SK-N-SH (cell line): ENCODE data around the gene TRPV5. TPM values are rescaled to one million over a fixed set of nuclear protein-coding genes. Genes with fewer than 3 reads are reported as not detected.

Experiments used
- CTCF ChIA-PET: fragments of 300-600, 350-600 bp; formaldehyde crosslinking; extraction: SDS; loops from one replicate; lab custom pipeline; 2021; lab: Yijun Ruan, JAX
- POLR2A ChIA-PET: fragments of 350-600 bp; sonication (Branson Sonifier 250); formaldehyde crosslinking; extraction: SDS; loops from one replicate; lab custom pipeline; 2020; ENCODE audit warnings: antibody characterized with exemption, inconsistent platforms; lab: Yijun Ruan, JAX
- DNase-seq: peaks from one replicate; pipeline ENCODE4 v3.0.0; 2012
- H2AFZ ChIP-seq: fragments of 200-600 bp; sonication (generic); 2 replicates; pipeline ENCODE4 v1.8.1; 2016; ENCODE audit warnings: antibody characterized with exemption, mild to moderate bottlenecking, low read depth
- H3F3A ChIP-seq: fragments of 200-600 bp; sonication (generic); replicated peaks from 2 replicates; pipeline ENCODE3; 2016; ENCODE audit warnings: antibody characterized with exemption, mild to moderate bottlenecking; ENCODE audit not compliant: insufficient read depth
- H3K27ac ChIP-seq, 2 experiments: fragments of 200-500 bp in 1 of 2; fragments of 200-600 bp in 1 of 2; sonication (Bioruptor generic) in 1 of 2; sonication (generic), shearing (Covaris generic) in 1 of 2; 2 replicates each; pipeline versions ENCODE4 v1.5.1 to v1.6.1; 2014 to 2016; ENCODE audit warnings: low read depth in 2 of 2, inconsistent platforms in 1 of 2, low read length in 1 of 2, mild to moderate bottlenecking in 1 of 2, mixed read lengths in 1 of 2
- H3K27me3 ChIP-seq: fragments of 200-600 bp; sonication (generic), shearing (Covaris generic); 2 replicates; pipeline ENCODE4 v1.6.1; 2016; ENCODE audit warnings: mixed run types; ENCODE audit not compliant: insufficient read depth
- H3K36me3 ChIP-seq, 2 experiments: fragments of 200-500 bp in 1 of 2; fragments of 200-600 bp in 1 of 2; sonication (Bioruptor generic) in 1 of 2; sonication (generic) in 1 of 2; replicated peaks in 1 of 2; 2 replicates each; pipeline versions ENCODE3 to v1.5.1; 2014 to 2016; ENCODE audit warnings: low read length in 1 of 2, mild to moderate bottlenecking in 1 of 2; ENCODE audit not compliant: insufficient read depth in 2 of 2, control insufficient read depth in 1 of 2
- H3K4me1 ChIP-seq, 2 experiments: fragments of 200-500 bp in 1 of 2; fragments of 200-600 bp in 1 of 2; sonication (Bioruptor generic) in 1 of 2; sonication (generic), shearing (Covaris generic) in 1 of 2; 2 replicates each; pipeline versions ENCODE4 v1.5.1 to v1.6.1; 2014 to 2016; ENCODE audit warnings: low read depth in 1 of 2, low read length in 1 of 2, mixed run types in 1 of 2; ENCODE audit not compliant: insufficient read depth in 2 of 2, control insufficient read depth in 1 of 2
- H3K4me2 ChIP-seq: fragments of 200-600 bp; sonication (generic), shearing (Covaris generic); 2 replicates; pipeline ENCODE4 v1.6.1; 2017; ENCODE audit warnings: mixed run types
- H3K4me3 ChIP-seq, 2 experiments: fragments of 200-500 bp in 1 of 2; fragments of 200-600 bp in 1 of 2; sonication (Bioruptor generic) in 1 of 2; sonication (generic), shearing (Covaris generic) in 1 of 2; 2 replicates each; pipeline versions ENCODE4 v1.5.1 to v1.8.1; 2014 to 2016; ENCODE audit warnings: low read depth in 2 of 2, inconsistent platforms in 1 of 2, low read length in 1 of 2, mild to moderate bottlenecking in 1 of 2, mixed read lengths in 1 of 2, moderate library complexity in 1 of 2
- H3K79me2 ChIP-seq: fragments of 200-600 bp; sonication (generic); 2 replicates; pipeline ENCODE4 v1.8.1; 2017; ENCODE audit warnings: mild to moderate bottlenecking; ENCODE audit not compliant: insufficient read depth
- H3K9ac ChIP-seq: fragments of 200-600 bp; sonication (generic); 2 replicates; pipeline ENCODE4 v1.6.1; 2017; ENCODE audit warnings: mixed run types
- H3K9me2 ChIP-seq: fragments of 200-600 bp; sonication (generic); 2 replicates; pipeline ENCODE4 v1.6.1; 2017; ENCODE audit warnings: mixed run types
- H3K9me3 ChIP-seq: fragments of 200-600 bp; sonication (generic); 2 replicates; pipeline ENCODE4 v1.6.1; 2017; ENCODE audit warnings: mixed run types, mild to moderate bottlenecking, moderate library complexity
- H4K20me1 ChIP-seq: fragments of 200-600 bp; sonication (generic); 2 replicates; pipeline ENCODE4 v1.6.1; 2017; ENCODE audit warnings: mild to moderate bottlenecking, mixed run types; ENCODE audit not compliant: insufficient read depth
- ELF1 ChIP-seq: IDR thresholded peaks from 2 replicates; pipeline ENCODE4 v1.4.0; 2012
- FOXJ3 ChIP-seq: sonication (generic); formaldehyde crosslinking; IDR thresholded peaks from 2 replicates; pipeline ENCODE4 v1.5.1; 2020; ENCODE audit warnings: mild to moderate bottlenecking, missing genetic modification reagents
- FOXM1 ChIP-seq: IDR thresholded peaks from 2 replicates; pipeline ENCODE4 v1.4.0; 2012; ENCODE audit warnings: low read depth, mild to moderate bottlenecking
- GABPA ChIP-seq: IDR thresholded peaks from 2 replicates; pipeline ENCODE4 v1.4.0; 2012; ENCODE audit warnings: low read depth, mild to moderate bottlenecking
- JUND ChIP-seq: IDR thresholded peaks from 2 replicates; pipeline ENCODE4 v1.4.0; 2012
- MEF2A ChIP-seq: IDR thresholded peaks from 2 replicates; pipeline ENCODE4 v1.4.0; 2012; ENCODE audit warnings: low read depth, borderline replicate concordance
- POLR2AphosphoS5 ChIP-seq: IDR thresholded peaks from 2 replicates; pipeline ENCODE4 v1.6.1; 2012; ENCODE audit warnings: low read depth, low read length
- RAD21 ChIP-seq: IDR thresholded peaks from 2 replicates; pipeline ENCODE4 v1.6.1; 2012; ENCODE audit warnings: mild to moderate bottlenecking, low read length
- RFX5 ChIP-seq: IDR thresholded peaks from 2 replicates; pipeline ENCODE4 v1.6.1; 2012; ENCODE audit warnings: mild to moderate bottlenecking, improper control_type of control experiment, low read length
- RXRA ChIP-seq: IDR thresholded peaks from 2 replicates; pipeline ENCODE4 v1.4.0; 2012; ENCODE audit warnings: low read depth, mild to moderate bottlenecking, borderline replicate concordance
- SIN3A ChIP-seq: IDR thresholded peaks from 2 replicates; pipeline ENCODE4 v1.6.1; 2012; ENCODE audit warnings: low read depth, mild to moderate bottlenecking, low read length, moderate library complexity, borderline replicate concordance
- TCF12 ChIP-seq: IDR thresholded peaks from 2 replicates; pipeline ENCODE4 v1.4.0; 2012
- TEAD4 ChIP-seq: IDR thresholded peaks from 2 replicates; pipeline ENCODE4 v1.4.0; 2012; ENCODE audit warnings: mild to moderate bottlenecking, borderline replicate concordance; ENCODE audit not compliant: insufficient read depth
- YY1 ChIP-seq: IDR thresholded peaks from 2 replicates; pipeline ENCODE4 v1.4.0; 2012; ENCODE audit warnings: low read depth, mild to moderate bottlenecking
- WGBS: methylation state at CpG from one replicate; pipeline ENCODE4 v1.1.6; 2017; ENCODE audit warnings: low lambda C conversion rate; 5-methylcytosine and 5-hydroxymethylcytosine counted together
- polyA plus RNA-seq, 3 experiments: library from polyadenylated mRNA; depleted of rRNA; stranded (reverse); fragments of >200 nt; gene quantifications; 2 replicates each; pipeline ENCODE4 v1.2.3, GENCODE V29; 2012
- TF ChIP-seq, protein P1 (sequence below): fragments of 150-350 bp; IDR thresholded peaks from 2 replicates; pipeline ENCODE4 v1.6.1; 2016; ENCODE audit warnings: mild to moderate bottlenecking, low read depth, low read length
- TF ChIP-seq, protein P2 (sequence below): IDR thresholded peaks from 2 replicates; pipeline ENCODE4; 2012
- TF ChIP-seq, protein P3 (sequence below): IDR thresholded peaks from 2 replicates; pipeline ENCODE4 v1.6.1; 2012; ENCODE audit warnings: mild to moderate bottlenecking, low read depth, low read length, moderate library complexity
- TF ChIP-seq, protein P4 (sequence below): fragments of 150-350 bp; IDR thresholded peaks from 2 replicates; pipeline ENCODE4 v1.6.1; 2017; ENCODE audit warnings: antibody characterized with exemption, low read length, low read depth, borderline replicate concordance
- TF ChIP-seq, protein P5 (sequence below): IDR thresholded peaks from 2 replicates; pipeline ENCODE4 v1.4.0; 2012; ENCODE audit warnings: low read depth, borderline replicate concordance

Gene TRPV5
- polyA plus RNA-seq, 1 of the 3 experiments (the other 2 are of a cell fraction), result not detected

DNA sequence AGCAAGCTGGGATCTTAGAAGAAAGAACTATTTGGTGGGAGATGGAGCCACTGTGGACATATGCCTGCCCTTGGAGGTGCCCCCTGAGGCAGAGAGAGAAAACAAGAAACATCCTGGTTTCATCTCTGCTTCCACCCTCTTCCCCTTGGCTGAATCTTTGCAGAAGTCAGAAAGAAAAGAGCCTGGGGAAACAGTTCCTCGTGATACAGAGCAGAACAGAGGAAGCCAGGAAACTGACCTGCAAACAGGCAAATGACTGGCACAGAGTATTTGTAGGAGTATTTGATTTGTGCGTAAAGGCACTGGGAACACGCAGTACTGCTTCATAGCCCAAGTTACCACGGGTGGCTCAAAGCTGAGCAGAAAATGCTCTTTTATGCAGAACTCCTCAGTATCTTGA is 35.6 kb upstream of the TRPV5 start:
- Histone ChIP-seq H3K4me3 (no peak overlapping the region), H3K27me3 (no peaks in the 10 kb centered on the region; the same call in 1 of the 2 replicates), H2AFZ (no peak overlapping the region), H3K9ac (no peak overlapping the region), H3K9me2 (no peaks in the 10 kb centered on the region), H3K4me1 (no peaks in the 10 kb centered on the region), H3F3A (no peaks in the 10 kb centered on the region), H3K79me2 (no peaks in the 10 kb centered on the region), H3K36me3 (no peaks in the 10 kb centered on the region), H3K27ac (no peak overlapping the region), H4K20me1 (no peaks in the 10 kb centered on the region), H3K9me3 (no peaks in the 10 kb centered on the region)
- CTCF ChIA-PET, result interaction anchor here (1.2 kb wide), 1 partner anchor 35 kb away, joined by 4 read pairs; no protein-coding TSS in a partner anchor
- DNase-seq, result no peak
- WGBS, result 4% methylated on average over 4 of the region's 4 CpGs
- TF ChIP-seq TEAD4, result no peak
- TF ChIP-seq FOXM1, result no peak
- TF ChIP-seq RAD21, result no peak
- TF ChIP-seq FOXJ3 (CRISPR knock-in tag), result no peak
- TF ChIP-seq POLR2AphosphoS5, result no peak
- no peak for TF ChIP-seq ELF1
- TF ChIP-seq GABPA, result no peak
- TF ChIP-seq, protein P1, sequence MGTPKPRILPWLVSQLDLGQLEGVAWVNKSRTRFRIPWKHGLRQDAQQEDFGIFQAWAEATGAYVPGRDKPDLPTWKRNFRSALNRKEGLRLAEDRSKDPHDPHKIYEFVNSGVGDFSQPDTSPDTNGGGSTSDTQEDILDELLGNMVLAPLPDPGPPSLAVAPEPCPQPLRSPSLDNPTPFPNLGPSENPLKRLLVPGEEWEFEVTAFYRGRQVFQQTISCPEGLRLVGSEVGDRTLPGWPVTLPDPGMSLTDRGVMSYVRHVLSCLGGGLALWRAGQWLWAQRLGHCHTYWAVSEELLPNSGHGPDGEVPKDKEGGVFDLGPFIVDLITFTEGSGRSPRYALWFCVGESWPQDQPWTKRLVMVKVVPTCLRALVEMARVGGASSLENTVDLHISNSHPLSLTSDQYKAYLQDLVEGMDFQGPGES, result no peak
- TF ChIP-seq TCF12, result no peak
- TF ChIP-seq, protein P2, sequence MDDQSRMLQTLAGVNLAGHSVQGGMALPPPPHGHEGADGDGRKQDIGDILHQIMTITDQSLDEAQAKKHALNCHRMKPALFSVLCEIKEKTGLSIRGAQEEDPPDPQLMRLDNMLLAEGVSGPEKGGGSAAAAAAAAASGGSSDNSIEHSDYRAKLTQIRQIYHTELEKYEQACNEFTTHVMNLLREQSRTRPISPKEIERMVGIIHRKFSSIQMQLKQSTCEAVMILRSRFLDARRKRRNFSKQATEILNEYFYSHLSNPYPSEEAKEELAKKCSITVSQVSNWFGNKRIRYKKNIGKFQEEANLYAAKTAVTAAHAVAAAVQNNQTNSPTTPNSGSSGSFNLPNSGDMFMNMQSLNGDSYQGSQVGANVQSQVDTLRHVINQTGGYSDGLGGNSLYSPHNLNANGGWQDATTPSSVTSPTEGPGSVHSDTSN, result no peak
- TF ChIP-seq MEF2A, result no peak
- TF ChIP-seq, protein P3, sequence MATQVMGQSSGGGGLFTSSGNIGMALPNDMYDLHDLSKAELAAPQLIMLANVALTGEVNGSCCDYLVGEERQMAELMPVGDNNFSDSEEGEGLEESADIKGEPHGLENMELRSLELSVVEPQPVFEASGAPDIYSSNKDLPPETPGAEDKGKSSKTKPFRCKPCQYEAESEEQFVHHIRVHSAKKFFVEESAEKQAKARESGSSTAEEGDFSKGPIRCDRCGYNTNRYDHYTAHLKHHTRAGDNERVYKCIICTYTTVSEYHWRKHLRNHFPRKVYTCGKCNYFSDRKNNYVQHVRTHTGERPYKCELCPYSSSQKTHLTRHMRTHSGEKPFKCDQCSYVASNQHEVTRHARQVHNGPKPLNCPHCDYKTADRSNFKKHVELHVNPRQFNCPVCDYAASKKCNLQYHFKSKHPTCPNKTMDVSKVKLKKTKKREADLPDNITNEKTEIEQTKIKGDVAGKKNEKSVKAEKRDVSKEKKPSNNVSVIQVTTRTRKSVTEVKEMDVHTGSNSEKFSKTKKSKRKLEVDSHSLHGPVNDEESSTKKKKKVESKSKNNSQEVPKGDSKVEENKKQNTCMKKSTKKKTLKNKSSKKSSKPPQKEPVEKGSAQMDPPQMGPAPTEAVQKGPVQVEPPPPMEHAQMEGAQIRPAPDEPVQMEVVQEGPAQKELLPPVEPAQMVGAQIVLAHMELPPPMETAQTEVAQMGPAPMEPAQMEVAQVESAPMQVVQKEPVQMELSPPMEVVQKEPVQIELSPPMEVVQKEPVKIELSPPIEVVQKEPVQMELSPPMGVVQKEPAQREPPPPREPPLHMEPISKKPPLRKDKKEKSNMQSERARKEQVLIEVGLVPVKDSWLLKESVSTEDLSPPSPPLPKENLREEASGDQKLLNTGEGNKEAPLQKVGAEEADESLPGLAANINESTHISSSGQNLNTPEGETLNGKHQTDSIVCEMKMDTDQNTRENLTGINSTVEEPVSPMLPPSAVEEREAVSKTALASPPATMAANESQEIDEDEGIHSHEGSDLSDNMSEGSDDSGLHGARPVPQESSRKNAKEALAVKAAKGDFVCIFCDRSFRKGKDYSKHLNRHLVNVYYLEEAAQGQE, result no peak
- TF ChIP-seq RXRA, result no peak
- no peak for TF ChIP-seq RFX5
- TF ChIP-seq SIN3A, result no peak
- TF ChIP-seq, protein P4, sequence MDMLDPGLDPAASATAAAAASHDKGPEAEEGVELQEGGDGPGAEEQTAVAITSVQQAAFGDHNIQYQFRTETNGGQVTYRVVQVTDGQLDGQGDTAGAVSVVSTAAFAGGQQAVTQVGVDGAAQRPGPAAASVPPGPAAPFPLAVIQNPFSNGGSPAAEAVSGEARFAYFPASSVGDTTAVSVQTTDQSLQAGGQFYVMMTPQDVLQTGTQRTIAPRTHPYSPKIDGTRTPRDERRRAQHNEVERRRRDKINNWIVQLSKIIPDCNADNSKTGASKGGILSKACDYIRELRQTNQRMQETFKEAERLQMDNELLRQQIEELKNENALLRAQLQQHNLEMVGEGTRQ, result no peak
- no peak for TF ChIP-seq JUND
- TF ChIP-seq, protein P5, sequence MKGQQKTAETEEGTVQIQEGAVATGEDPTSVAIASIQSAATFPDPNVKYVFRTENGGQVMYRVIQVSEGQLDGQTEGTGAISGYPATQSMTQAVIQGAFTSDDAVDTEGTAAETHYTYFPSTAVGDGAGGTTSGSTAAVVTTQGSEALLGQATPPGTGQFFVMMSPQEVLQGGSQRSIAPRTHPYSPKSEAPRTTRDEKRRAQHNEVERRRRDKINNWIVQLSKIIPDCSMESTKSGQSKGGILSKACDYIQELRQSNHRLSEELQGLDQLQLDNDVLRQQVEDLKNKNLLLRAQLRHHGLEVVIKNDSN, result no peak
- no peak for TF ChIP-seq YY1
- TF ChIP-seq, all 33 proteins: peak for 0
- H3K4me2 ChIP-seq, result no peak overlapping the region
- POLR2A ChIA-PET, result no interaction called here
